Measurements from ENCODE around the gene OLFML1.

GRCh38 chr11:7448201-7448600 is 37.1 kb upstream of the OLFML1 start:
- TF ChIP-seq CTCF (IDR thresholded peaks at IDR 0.05) (no peak), POLR2A (IDR thresholded peaks at IDR 0.05) (no peak)

All from right lobe of liver (tissue), 4 donors.